ENCODE measurements around the gene DCDC2C. TPM values are rescaled to one million over a fixed set of nuclear protein-coding genes. Genes with fewer than 3 reads are reported as not detected.
A peak's percentile ranks its signal among the peaks of the same experiment; 100 is the strongest.

The DCDC2C gene
- polyA plus RNA-seq, 3 donors, result not detected

DNA sequence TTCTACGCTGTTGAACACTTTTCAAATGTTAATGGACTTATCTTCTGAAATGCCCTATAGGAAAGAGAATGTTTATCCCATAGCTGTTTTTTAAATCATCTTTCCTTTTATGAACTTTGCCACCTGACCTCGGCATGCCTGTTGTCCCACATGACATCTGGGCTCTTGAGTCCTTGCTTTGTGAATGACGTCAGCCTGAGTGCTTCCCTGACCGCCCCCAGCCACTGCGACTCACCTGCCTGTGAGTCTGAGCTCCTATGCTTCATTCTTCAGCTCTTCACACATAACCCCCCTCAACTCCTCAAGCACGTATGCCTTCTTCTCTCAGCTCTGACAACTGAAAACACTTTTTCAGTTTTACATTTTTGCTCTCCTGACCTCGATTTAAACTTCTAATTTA is 166.8 kb downstream of the DCDC2C start:
- Mint-ChIP-seq H3K27me3 (ENCODE audit: low read depth in 3 of 3) (peaks cover 1 to 4% (median 3%) of the 10 kb centered on the region in 3 donors), H3K36me3 (no peaks in the 10 kb centered on the region), H3K4me1 (no peaks in the 10 kb centered on the region), H3K4me3 (no peak overlapping the region), H3K9me3 (peaks cover 0 to 10% (median 3%) of the 10 kb centered on the region in 7 donors), H3K27ac (peak overlapping the region in 1 of 7 donors; percentile 17)
- no peak overlapping the region for H3K4me3 ChIP-seq (replicated peaks in 1 of 3; ENCODE audit: low read depth in 2 of 3, low read length in 3 of 3)
- TF ChIP-seq, protein P1, sequence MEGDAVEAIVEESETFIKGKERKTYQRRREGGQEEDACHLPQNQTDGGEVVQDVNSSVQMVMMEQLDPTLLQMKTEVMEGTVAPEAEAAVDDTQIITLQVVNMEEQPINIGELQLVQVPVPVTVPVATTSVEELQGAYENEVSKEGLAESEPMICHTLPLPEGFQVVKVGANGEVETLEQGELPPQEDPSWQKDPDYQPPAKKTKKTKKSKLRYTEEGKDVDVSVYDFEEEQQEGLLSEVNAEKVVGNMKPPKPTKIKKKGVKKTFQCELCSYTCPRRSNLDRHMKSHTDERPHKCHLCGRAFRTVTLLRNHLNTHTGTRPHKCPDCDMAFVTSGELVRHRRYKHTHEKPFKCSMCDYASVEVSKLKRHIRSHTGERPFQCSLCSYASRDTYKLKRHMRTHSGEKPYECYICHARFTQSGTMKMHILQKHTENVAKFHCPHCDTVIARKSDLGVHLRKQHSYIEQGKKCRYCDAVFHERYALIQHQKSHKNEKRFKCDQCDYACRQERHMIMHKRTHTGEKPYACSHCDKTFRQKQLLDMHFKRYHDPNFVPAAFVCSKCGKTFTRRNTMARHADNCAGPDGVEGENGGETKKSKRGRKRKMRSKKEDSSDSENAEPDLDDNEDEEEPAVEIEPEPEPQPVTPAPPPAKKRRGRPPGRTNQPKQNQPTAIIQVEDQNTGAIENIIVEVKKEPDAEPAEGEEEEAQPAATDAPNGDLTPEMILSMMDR (IDR thresholded peaks at IDR 0.05), result no peak
- no peaks in the 10 kb centered on the region for H3K27me3 ChIP-seq (ENCODE audit: control insufficient read depth in 2 of 2, insufficient read depth in 2 of 2, low read length in 2 of 2)
- no peaks in the 10 kb centered on the region for H3K79me2 ChIP-seq (ENCODE audit: insufficient read depth, low read length)
- no peaks in the 10 kb centered on the region for H3K36me3 ChIP-seq (replicated peaks in 1 of 2; ENCODE audit: control insufficient read depth in 1 of 2, insufficient read depth in 2 of 2, low read length in 2 of 2)
- H3K9ac ChIP-seq (ENCODE audit: insufficient read depth, low read length, poor library complexity, severe bottlenecking), result no peak overlapping the region
- no peaks in the 10 kb centered on the region for H4K20me1 ChIP-seq (ENCODE audit: insufficient read depth, low read length)
- WGBS (ENCODE audit: insufficient coverage), result 82% methylated on average over 4 of the region's 7 CpGs
- no peak overlapping the region for H2AFZ ChIP-seq (ENCODE audit: insufficient read depth, low read depth, low read length, poor library complexity, severe bottlenecking)
- H3K4me2 ChIP-seq (replicated peaks; ENCODE audit: extremely low read depth, low read length, poor library complexity, severe bottlenecking), result no peak overlapping the region
- H3K27ac ChIP-seq (ENCODE audit: low read depth in 1 of 2, low read length in 2 of 2), result no peak overlapping the region
- H3K9me3 ChIP-seq (replicated peaks in 1 of 2; ENCODE audit: control insufficient read depth in 1 of 2, insufficient read depth in 1 of 2, low read length in 2 of 2), result no peaks in the 10 kb centered on the region
- DNase-seq, result no peak
- H3K4me1 ChIP-seq (ENCODE audit: control insufficient read depth in 1 of 2, insufficient read depth in 2 of 2, low read length in 2 of 2), result no peaks in the 10 kb centered on the region
- intact Hi-C loops (cut with micrococcal nuclease), result no loop called here

DNA sequence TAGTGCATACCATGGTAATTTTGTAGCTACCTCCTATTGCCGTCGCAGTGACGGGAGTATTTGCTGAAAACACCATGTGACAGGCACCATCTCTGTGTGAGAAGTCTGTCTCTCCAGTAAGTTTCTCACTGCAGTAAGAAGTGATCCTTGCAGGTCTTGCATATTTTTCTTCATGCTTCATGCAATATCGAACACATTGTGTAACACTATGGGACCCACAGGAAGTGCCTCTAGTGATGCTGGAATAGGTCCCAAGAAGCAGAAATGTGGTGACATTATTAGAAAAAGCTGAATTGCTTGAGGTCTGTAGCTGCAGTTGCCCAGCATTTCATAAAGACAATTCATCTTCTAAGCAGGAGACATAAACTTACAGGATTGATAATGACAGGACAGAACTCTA is 167.6 kb downstream of the DCDC2C start:
- no peaks in the 10 kb centered on the region for H3K36me3 ChIP-seq (replicated peaks in 1 of 2; ENCODE audit: control insufficient read depth in 1 of 2, insufficient read depth in 2 of 2, low read length in 2 of 2)
- H3K27me3 ChIP-seq (ENCODE audit: control insufficient read depth in 2 of 2, insufficient read depth in 2 of 2, low read length in 2 of 2), result no peaks in the 10 kb centered on the region
- H2AFZ ChIP-seq (ENCODE audit: insufficient read depth, low read depth, low read length, poor library complexity, severe bottlenecking), result no peak overlapping the region
- H3K9me3 ChIP-seq (replicated peaks in 1 of 2; ENCODE audit: control insufficient read depth in 1 of 2, insufficient read depth in 1 of 2, low read length in 2 of 2), result no peaks in the 10 kb centered on the region
- no peaks in the 10 kb centered on the region for H3K79me2 ChIP-seq (ENCODE audit: insufficient read depth, low read length)
- peaks cover 0 to 10% (median 2%) of the 10 kb centered on the region in 7 donors for H3K9me3 Mint-ChIP-seq
- H3K4me3 ChIP-seq (replicated peaks in 1 of 3; ENCODE audit: low read depth in 2 of 3, low read length in 3 of 3), result no peak overlapping the region
- H3K4me2 ChIP-seq (replicated peaks; ENCODE audit: extremely low read depth, low read length, poor library complexity, severe bottlenecking), result no peak overlapping the region
- TF ChIP-seq, protein P1 (IDR thresholded peaks at IDR 0.05), result no peak
- H3K9ac ChIP-seq (ENCODE audit: insufficient read depth, low read length, poor library complexity, severe bottlenecking), result no peak overlapping the region
- no peaks in the 10 kb centered on the region for H4K20me1 ChIP-seq (ENCODE audit: insufficient read depth, low read length)
- no peaks in the 10 kb centered on the region for H3K4me1 Mint-ChIP-seq
- H3K27ac Mint-ChIP-seq, result no peak overlapping the region
- H3K27me3 Mint-ChIP-seq (ENCODE audit: low read depth in 3 of 3), result peaks cover 3 to 6% (median 4%) of the 10 kb centered on the region in 3 donors
- no CpG with 5 or more reads among the region's 4 CpGs for WGBS (ENCODE audit: insufficient coverage)
- intact Hi-C loops (cut with micrococcal nuclease), result no loop called here
- DNase-seq, result no peak
- H3K4me3 Mint-ChIP-seq, result no peak overlapping the region
- no peak overlapping the region for H3K27ac ChIP-seq (ENCODE audit: low read depth in 1 of 2, low read length in 2 of 2)
- no peaks in the 10 kb centered on the region for H3K36me3 Mint-ChIP-seq
- H3K4me1 ChIP-seq (ENCODE audit: control insufficient read depth in 1 of 2, insufficient read depth in 2 of 2, low read length in 2 of 2), result no peaks in the 10 kb centered on the region

Data from CD14-positive monocyte (primary cell).